RWPE1 (cell line): ENCODE measurements around the gene TMEM218.
A peak's percentile ranks its signal among the peaks of the same experiment; 100 is the strongest.

Experiments used
- CTCF ChIA-PET: fragments of 350-600 bp; sonication (Branson Sonifier 250); formaldehyde crosslinking; extraction: SDS; loops from one replicate; lab custom pipeline; 2021; lab: Yijun Ruan, JAX
- POLR2A ChIA-PET: fragments of 400-600 bp; formaldehyde crosslinking; extraction: SDS; loops from one replicate; lab custom pipeline; 2020; ENCODE audit warnings: antibody characterized with exemption; ENCODE audit not compliant: low non-redundant PET; lab: Yijun Ruan, JAX
- DNase-seq: peaks from one replicate; pipeline ENCODE4 v3.0.0; 2012; ENCODE audit warnings: low spot score
- H3K27ac ChIP-seq: fragments of 450-650 bp; 2 replicates; pipeline ENCODE4 v1.5.1; 2017
- CTCF ChIP-seq: fragments of 450-650 bp; conservative IDR thresholded peaks from 2 replicates; pipeline ENCODE4 v1.5.1; 2017; ENCODE audit warnings: low read depth, mild to moderate bottlenecking

Gene TMEM218

GRCh38 chr11:125111343-125112207 is at the start of gene TMEM218:
Gene TMEM218, minus strand, starts transcription at chr11:125111626. Its CDS starts 9,385 bp downstream, at chr11:125102241.
- no peak for TF ChIP-seq CTCF
- peak; percentile 100 for DNase-seq
- CTCF ChIA-PET: interaction anchor here (1.0 to 2.2 kb wide), 3 partner anchors 14 to 30 kb away, joined by 3 to 6 read pairs (median 3); no protein-coding TSS in a partner anchor
- POLR2A ChIA-PET: interaction anchor here (0.7 to 1.7 kb wide), 2 partner anchors 13 to 20 kb away, joined by 3 read pairs; no protein-coding TSS in a partner anchor
- H3K27ac ChIP-seq: peak within 1 kb of the TSS; percentile 83

GRCh38 chr11:125157953-125158680 is 46.7 kb upstream of the TMEM218 start:
- no peak for DNase-seq
- H3K27ac ChIP-seq: no peak overlapping the region
- ChIA-PET CTCF (interaction anchor here (0.6 to 2.2 kb wide), 3 partner anchors 16 to 514 kb away, joined by 3 to 10 read pairs (median 3); no protein-coding TSS in a partner anchor), POLR2A (no interaction called here)
- TF ChIP-seq CTCF: no peak

GRCh38 chr11:125157118-125157733 is 45.8 kb upstream of the TMEM218 start:
- DNase-seq: no peak
- POLR2A ChIA-PET: no interaction called here
- CTCF ChIA-PET: interaction anchor here (2.2 kb wide), 1 partner anchor 15 kb away, joined by 10 read pairs; no protein-coding TSS in a partner anchor
- no peak for TF ChIP-seq CTCF
- no peak overlapping the region for H3K27ac ChIP-seq

GRCh38 chr11:125156346-125157117 is 45.1 kb upstream of the TMEM218 start:
- no peak for TF ChIP-seq CTCF
- ChIA-PET POLR2A (no interaction called here), CTCF (interaction anchor here (2.2 kb wide), 1 partner anchor 14 kb away, joined by 10 read pairs; no protein-coding TSS in a partner anchor)
- no peak for DNase-seq
- no peak overlapping the region for H3K27ac ChIP-seq

GRCh38 chr11:125155767-125156166 is 44.3 kb upstream of the TMEM218 start:
- no peak overlapping the region for H3K27ac ChIP-seq
- CTCF ChIA-PET: interaction anchor here (2.2 kb wide), 1 partner anchor 14 kb away, joined by 10 read pairs; no protein-coding TSS in a partner anchor
- POLR2A ChIA-PET: no interaction called here
- no peak for DNase-seq
- no peak for TF ChIP-seq CTCF
